Activated naive CD8-positive, alpha-beta T cell (primary cell): ENCODE measurements around the gene GLRB.
"Not testable (repeated sequence)": the region's sequence is repeated elsewhere in the genome, so short reads cannot be mapped to it uniquely, and the experiment has no call there.

Experiments
- H3K27ac Mint-ChIP-seq: one replicate; pipeline ENCODE4 v1.8.0; 2021; ENCODE audit warnings: mixed read lengths
- H3K27me3 Mint-ChIP-seq: one replicate; pipeline ENCODE4 v1.8.0; 2021; ENCODE audit warnings: mixed read lengths
- H3K36me3 Mint-ChIP-seq: one replicate; pipeline ENCODE4 v1.8.0; 2021; ENCODE audit warnings: mixed read lengths
- H3K4me1 Mint-ChIP-seq: one replicate; pipeline ENCODE4 v1.8.0; 2021; ENCODE audit warnings: low read depth, mixed read lengths
- H3K4me3 Mint-ChIP-seq: one replicate; pipeline ENCODE4 v1.8.0; 2021; ENCODE audit warnings: mild to moderate bottlenecking, mixed read lengths
- H3K9me3 Mint-ChIP-seq: one replicate; pipeline ENCODE4 v1.8.0; 2021; ENCODE audit warnings: low read depth, mixed read lengths

The GLRB gene

GRCh38 chr4:157096439-157096838 is 20.5 kb downstream of the GLRB start:
- Mint-ChIP-seq H3K27ac (no peak overlapping the region), H3K4me3 (no peak overlapping the region), H3K9me3 (peaks cover 4% of the 10 kb centered on the region), H3K27me3 (no peaks in the 10 kb centered on the region), H3K4me1 (no peaks in the 10 kb centered on the region), H3K36me3 (no peaks in the 10 kb centered on the region)

DNA sequence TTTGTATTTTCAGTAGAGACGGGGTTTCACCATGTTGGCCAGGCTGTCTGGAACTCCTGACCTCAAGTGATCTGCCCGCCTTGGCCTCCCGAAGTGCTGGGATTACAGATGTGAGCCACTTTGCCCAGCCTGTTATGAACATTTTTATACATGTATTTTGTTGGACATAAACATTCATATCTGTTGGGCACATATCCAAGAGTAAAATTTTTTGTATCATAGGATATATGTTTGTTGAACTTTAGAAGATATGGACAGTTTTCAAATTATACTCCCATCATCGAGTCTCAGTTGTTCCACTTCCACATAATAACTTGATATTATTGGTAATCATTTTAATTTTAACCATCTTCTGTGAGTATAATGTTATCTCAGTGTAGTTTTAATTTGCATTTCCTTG is 23.6 kb downstream of the GLRB start:
- Mint-ChIP-seq H3K27ac (no peak overlapping the region), H3K4me3 (no peak overlapping the region), H3K27me3 (no peaks in the 10 kb centered on the region), H3K36me3 (no peaks in the 10 kb centered on the region), H3K4me1 (no peaks in the 10 kb centered on the region), H3K9me3 (peaks cover 4% of the 10 kb centered on the region)

DNA sequence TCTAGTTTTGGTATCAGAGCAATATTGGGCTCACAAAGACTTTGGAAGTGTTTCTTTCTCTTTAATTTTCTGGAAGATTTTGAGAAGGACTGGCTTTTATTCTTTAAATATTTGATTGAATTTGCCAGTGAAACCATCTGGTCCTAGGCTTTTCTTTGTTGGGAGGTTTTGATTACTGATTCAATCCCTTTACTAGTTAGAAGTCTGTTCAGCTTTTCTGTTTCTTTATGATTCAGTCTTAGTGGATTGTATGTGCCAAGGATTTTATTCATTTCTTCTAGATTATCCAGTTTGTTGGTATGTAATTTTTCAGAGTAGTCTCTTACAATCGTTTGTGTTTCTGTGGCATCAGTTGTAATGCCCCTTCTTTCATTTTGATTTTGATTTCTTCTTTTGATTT is 28.6 kb downstream of the GLRB start:
- H3K36me3 Mint-ChIP-seq: no peaks in the 10 kb centered on the region
- H3K27ac Mint-ChIP-seq: no peak overlapping the region
- peaks cover 4% of the 10 kb centered on the region for H3K9me3 Mint-ChIP-seq
- H3K4me3 Mint-ChIP-seq: no peak overlapping the region
- no peaks in the 10 kb centered on the region for H3K4me1 Mint-ChIP-seq
- H3K27me3 Mint-ChIP-seq: no peaks in the 10 kb centered on the region

DNA sequence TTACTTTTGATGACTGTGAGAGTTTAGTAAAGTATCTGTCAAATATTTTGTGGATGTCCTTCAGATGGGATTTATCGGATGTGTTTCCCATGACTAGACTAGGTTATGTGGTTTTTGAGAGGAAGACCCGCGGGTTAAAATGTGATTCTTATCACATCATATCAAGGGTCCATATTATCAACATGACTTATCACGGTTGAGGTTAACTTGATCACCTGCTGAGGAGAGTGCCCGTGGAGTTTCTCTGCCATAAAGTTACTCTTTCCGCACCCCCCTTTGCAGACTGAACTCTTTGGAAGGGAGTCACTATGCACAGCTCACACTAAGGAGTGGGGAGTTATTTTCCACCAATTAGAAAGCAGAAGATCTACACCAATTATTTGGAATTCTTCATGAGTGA is 38.7 kb downstream of the GLRB start:
- Mint-ChIP-seq H3K9me3 (peaks cover 3% of the 10 kb centered on the region), H3K4me1 (no peaks in the 10 kb centered on the region), H3K27me3 (no peaks in the 10 kb centered on the region), H3K27ac (no peak overlapping the region), H3K36me3 (no peaks in the 10 kb centered on the region), H3K4me3 (no peak overlapping the region)

GRCh38 chr4:157115613-157116335 is 39.8 kb downstream of the GLRB start:
- no peaks in the 10 kb centered on the region for H3K4me1 Mint-ChIP-seq
- H3K27me3 Mint-ChIP-seq: no peaks in the 10 kb centered on the region
- no peaks in the 10 kb centered on the region for H3K36me3 Mint-ChIP-seq
- no peak overlapping the region for H3K4me3 Mint-ChIP-seq
- no peak overlapping the region for H3K27ac Mint-ChIP-seq
- H3K9me3 Mint-ChIP-seq: peaks cover 3% of the 10 kb centered on the region

DNA sequence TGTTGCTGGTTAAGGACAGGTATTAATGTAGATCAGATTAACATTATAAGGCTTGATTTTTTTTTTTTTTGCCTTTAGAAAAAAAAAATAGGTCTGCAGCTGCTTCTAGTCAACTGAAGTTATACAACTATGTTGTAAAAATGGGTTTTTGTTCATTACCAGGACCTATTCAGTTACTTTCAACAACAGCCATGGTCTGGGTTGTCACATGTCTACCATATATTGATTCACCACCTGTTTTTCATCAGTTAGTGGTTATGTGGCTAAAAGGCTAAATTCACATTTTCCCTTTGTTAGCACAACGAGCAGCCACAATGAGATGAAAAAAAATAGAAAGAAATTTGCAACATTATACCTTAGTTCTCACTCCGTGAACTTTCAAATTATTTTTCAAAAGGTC is 45.5 kb downstream of the GLRB start:
- no peaks in the 10 kb centered on the region for H3K27me3 Mint-ChIP-seq
- H3K9me3 Mint-ChIP-seq: peaks cover 2% of the 10 kb centered on the region
- no peaks in the 10 kb centered on the region for H3K36me3 Mint-ChIP-seq
- no peaks in the 10 kb centered on the region for H3K4me1 Mint-ChIP-seq
- H3K4me3 Mint-ChIP-seq: no peak overlapping the region
- H3K27ac Mint-ChIP-seq: no peak overlapping the region

GRCh38 chr4:157127571-157127970 is 51.6 kb downstream of the GLRB start:
- Mint-ChIP-seq H3K36me3 (no peaks in the 10 kb centered on the region), H3K27me3 (no peaks in the 10 kb centered on the region), H3K27ac (no peak overlapping the region), H3K9me3 (peaks cover 5% of the 10 kb centered on the region), H3K4me1 (no peaks in the 10 kb centered on the region), H3K4me3 (no peak overlapping the region)

DNA sequence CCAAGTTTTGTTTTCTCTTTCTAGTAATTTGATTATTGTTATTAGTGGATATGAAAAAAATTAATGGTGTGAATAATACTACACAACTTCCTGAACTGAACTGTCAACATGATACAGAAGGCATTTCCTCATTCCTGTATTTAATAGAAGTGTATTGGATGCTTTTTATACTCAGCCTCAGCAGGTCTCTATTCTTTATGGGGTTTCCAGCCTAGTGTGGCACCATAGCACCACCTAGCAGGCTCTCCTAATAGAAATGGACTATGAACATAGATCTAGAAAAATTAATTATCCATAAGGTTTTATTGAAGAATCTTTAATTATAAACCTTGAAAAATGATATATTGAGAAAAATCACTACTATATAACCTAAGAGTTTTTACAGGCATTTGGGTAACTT is 52.4 kb downstream of the GLRB start:
- Mint-ChIP-seq H3K36me3 (no peaks in the 10 kb centered on the region), H3K9me3 (peaks cover 5% of the 10 kb centered on the region), H3K27ac (no peak overlapping the region), H3K4me1 (no peaks in the 10 kb centered on the region), H3K27me3 (no peaks in the 10 kb centered on the region), H3K4me3 (no peak overlapping the region)

DNA sequence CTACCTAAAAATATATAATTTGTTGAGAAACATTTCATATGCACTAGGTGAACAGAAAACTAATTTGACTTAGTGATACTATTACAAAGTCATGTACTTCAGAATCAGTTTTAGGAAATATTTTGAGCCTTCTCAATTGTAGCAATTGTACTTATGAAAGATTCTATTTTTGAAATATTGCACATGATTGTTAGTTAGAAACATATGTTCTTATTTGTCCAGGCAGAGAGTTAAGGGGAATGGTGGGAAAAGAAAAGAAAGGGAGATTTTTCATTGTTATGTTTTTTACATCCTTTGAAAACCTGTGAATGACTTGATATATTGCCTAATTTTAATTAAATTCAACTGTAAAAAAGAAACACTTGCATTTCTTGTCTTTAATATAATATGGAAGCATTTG is 66.0 kb downstream of the GLRB start:
- Mint-ChIP-seq H3K27ac (no peak overlapping the region), H3K4me3 (no peak overlapping the region)

DNA sequence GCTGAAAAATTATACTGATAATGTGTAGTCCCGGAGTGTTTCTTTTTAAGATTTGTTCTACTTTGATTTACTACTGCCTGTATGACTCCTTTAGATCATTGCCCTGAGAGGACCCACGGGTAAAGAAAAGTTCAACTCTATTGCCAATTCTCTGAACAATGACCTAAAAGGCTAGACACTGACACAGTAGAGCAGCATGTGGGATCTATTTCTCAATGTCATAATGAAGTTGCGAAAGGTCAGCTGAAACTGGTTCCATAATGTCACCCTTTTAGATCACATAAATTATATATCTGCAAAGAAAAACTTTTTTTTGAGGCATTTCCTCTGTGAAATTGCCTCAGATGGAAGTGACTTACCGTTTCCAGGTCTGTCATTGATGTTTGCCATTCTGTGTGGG is 67.4 kb downstream of the GLRB start:
- Mint-ChIP-seq H3K4me1 (no peaks in the 10 kb centered on the region), H3K27ac (no peak overlapping the region), H3K36me3 (no peaks in the 10 kb centered on the region), H3K4me3 (no peak overlapping the region), H3K9me3 (peaks cover 13% of the 10 kb centered on the region), H3K27me3 (no peaks in the 10 kb centered on the region)

More for the DNA sequence above, 66.0 kb downstream of the GLRB start:
- H3K9me3 Mint-ChIP-seq: peaks cover 10% of the 10 kb centered on the region
- no peaks in the 10 kb centered on the region for H3K36me3 Mint-ChIP-seq
- H3K27me3 Mint-ChIP-seq: no peaks in the 10 kb centered on the region
- no peaks in the 10 kb centered on the region for H3K4me1 Mint-ChIP-seq

DNA sequence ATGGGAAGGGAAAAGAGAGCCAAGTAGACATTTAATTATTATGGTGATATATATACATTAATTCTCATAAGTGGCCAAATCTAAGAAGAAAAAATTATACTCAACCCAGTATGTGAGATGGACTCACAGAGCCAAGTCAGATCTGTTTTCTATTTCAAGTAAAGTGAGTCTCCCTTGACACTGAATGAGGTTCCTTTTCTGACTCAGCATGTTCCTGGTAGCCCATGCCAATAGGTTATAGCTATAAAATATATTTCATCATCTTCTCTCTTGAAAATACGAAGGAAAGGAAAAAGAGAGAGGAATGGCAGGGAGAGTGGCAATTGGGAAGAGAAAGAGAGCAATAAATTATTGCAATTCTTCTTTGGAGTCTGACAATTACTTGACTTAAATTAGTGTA is 75.8 kb downstream of the GLRB start:
- H3K27me3 Mint-ChIP-seq: no peaks in the 10 kb centered on the region
- peaks cover 12% of the 10 kb centered on the region for H3K9me3 Mint-ChIP-seq
- no peaks in the 10 kb centered on the region for H3K36me3 Mint-ChIP-seq
- H3K4me1 Mint-ChIP-seq: no peaks in the 10 kb centered on the region
- H3K27ac Mint-ChIP-seq: no peak overlapping the region
- H3K4me3 Mint-ChIP-seq: no peak overlapping the region

DNA sequence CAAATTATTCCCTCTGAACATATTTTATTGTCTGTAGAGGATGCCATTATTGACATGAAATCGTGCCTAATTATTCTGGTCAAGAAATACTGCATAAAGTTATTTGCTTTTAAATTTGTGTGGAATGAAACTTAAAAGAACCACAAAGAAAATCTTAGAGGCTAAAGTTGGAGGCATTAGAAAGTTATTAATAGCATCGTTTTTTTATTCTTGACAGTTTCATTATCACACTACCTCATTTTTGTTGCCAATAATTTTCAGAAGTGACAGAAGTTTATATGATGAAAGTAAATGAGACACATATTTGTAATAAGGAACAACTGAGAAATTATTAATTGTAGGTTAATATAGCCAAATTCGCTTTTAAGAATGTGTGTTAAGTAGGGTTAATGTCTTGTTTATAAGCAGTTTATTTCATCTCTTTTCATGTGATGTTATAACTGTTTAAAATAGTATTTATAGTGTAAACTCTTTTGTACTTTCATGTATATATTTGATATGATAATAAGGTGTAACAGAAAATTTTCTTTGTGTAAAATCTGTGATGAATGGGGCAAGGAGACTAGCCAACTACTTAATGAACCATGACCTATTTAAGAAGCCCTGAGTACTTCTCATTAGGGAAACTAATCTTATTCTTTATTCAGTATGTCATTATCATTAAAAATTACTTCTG is 90.1 kb downstream of the GLRB start:
- H3K9me3 Mint-ChIP-seq: peaks cover 3% of the 10 kb centered on the region
- H3K27me3 Mint-ChIP-seq: no peaks in the 10 kb centered on the region
- H3K4me1 Mint-ChIP-seq: no peaks in the 10 kb centered on the region
- H3K36me3 Mint-ChIP-seq: no peaks in the 10 kb centered on the region
- no peak overlapping the region for H3K27ac Mint-ChIP-seq
- no peak overlapping the region for H3K4me3 Mint-ChIP-seq

- Mint-ChIP-seq H3K4me3 (no peak overlapping the region), H3K27me3 (no peaks in the 10 kb centered on the region), H3K9me3 (peaks cover 3% of the 10 kb centered on the region), H3K4me1 (no peaks in the 10 kb centered on the region), H3K27ac (no peak overlapping the region), H3K36me3 (no peaks in the 10 kb centered on the region)
These were observed 94.4 kb downstream of the GLRB start for GRCh38 chr4:157170321-157170720.

GRCh38 chr4:157172011-157172410 is 96.1 kb downstream of the GLRB start:
- H3K4me3 Mint-ChIP-seq: no peak overlapping the region

GRCh38 chr4:157180268-157180667 is 104.3 kb downstream of the GLRB start:
- not testable (repeated sequence) for H3K36me3 Mint-ChIP-seq, H3K4me1 Mint-ChIP-seq, H3K9me3 Mint-ChIP-seq, H3K27ac Mint-ChIP-seq, H3K4me3 Mint-ChIP-seq, H3K27me3 Mint-ChIP-seq

More at GRCh38 chr4:157172011-157172410, 96.1 kb downstream of the GLRB start:
- peaks cover 3% of the 10 kb centered on the region for H3K9me3 Mint-ChIP-seq
- H3K27ac Mint-ChIP-seq: no peak overlapping the region
- H3K4me1 Mint-ChIP-seq: no peaks in the 10 kb centered on the region
- H3K27me3 Mint-ChIP-seq: no peaks in the 10 kb centered on the region
- H3K36me3 Mint-ChIP-seq: no peaks in the 10 kb centered on the region

DNA sequence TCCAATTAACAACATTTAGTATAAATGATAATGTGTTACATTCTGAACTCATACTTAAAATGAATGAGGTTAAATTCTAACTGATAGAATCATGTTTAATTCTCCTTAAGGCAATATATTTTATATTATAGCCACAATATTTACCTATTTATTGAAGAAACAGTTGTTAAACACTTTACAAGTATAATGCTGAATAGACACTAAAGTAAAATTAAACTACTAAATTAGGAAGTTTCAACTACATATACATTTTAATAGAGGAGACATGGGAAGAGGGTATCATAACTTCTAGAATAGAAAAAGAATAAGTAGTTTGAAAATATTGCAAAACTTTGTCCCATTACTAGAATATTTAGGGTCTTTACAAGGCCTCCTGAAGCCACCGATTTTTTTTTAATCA is 108.3 kb downstream of the GLRB start:
- no peak overlapping the region for H3K4me3 Mint-ChIP-seq
- H3K36me3 Mint-ChIP-seq: no peaks in the 10 kb centered on the region
- no peaks in the 10 kb centered on the region for H3K27me3 Mint-ChIP-seq
- no peaks in the 10 kb centered on the region for H3K4me1 Mint-ChIP-seq
- H3K9me3 Mint-ChIP-seq: peaks cover 6% of the 10 kb centered on the region
- no peak overlapping the region for H3K27ac Mint-ChIP-seq
